WTC11 (cell line): Measurements from ENCODE around the gene MARCHF7. TPM values are rescaled to one million over a fixed set of nuclear protein-coding genes. Genes with fewer than 3 reads are reported as not detected.
A peak's percentile ranks its signal among the peaks of the same experiment; 100 is the strongest.

Source experiments
- ATAC-seq: fragments of 200-7000 bp; cut with Tn5 transposase; 2 replicates; pipeline ENCODE4 v1.10.0; 2021; ENCODE audit warnings: mild to moderate bottlenecking, moderate library complexity
- CTCF ChIA-PET: fragments of 300-600 bp; sonication (Branson Sonifier 250); formaldehyde crosslinking; loops from one replicate; lab custom pipeline; 2021; ENCODE audit warnings: antibody characterized with exemption; lab: Charles Lee
- POLR2A ChIA-PET: fragments of 350-600 bp; sonication (Branson Sonifier 250); formaldehyde crosslinking; loops from one replicate; lab custom pipeline; 2021; ENCODE audit warnings: antibody characterized with exemption; lab: Charles Lee
- DNase-seq: peaks from one replicate; pipeline ENCODE4 v3.0.0; 2021; ENCODE audit warnings: low spot score
- H3K27ac Mint-ChIP-seq: 2 replicates; pipeline ENCODE4 v1.8.0; 2021; ENCODE audit warnings: mixed read lengths
- H3K27me3 Mint-ChIP-seq: 2 replicates; pipeline ENCODE4 v1.8.0; 2021; ENCODE audit warnings: low read depth, mild to moderate bottlenecking, moderate library complexity, mixed read lengths
- H3K36me3 Mint-ChIP-seq: 2 replicates; pipeline ENCODE4 v1.8.0; 2021; ENCODE audit warnings: mixed read lengths
- H3K4me1 Mint-ChIP-seq: 2 replicates; pipeline ENCODE4 v1.8.0; 2022; ENCODE audit warnings: mixed read lengths
- H3K4me3 Mint-ChIP-seq: 2 replicates; pipeline ENCODE4 v1.8.0; 2021; ENCODE audit warnings: mild to moderate bottlenecking, moderate library complexity, mixed read lengths
- H3K9me3 Mint-ChIP-seq: 2 replicates; pipeline ENCODE4 v1.8.0; 2021; ENCODE audit warnings: mixed read lengths
- AFF4 ChIP-seq: sonication (generic); formaldehyde crosslinking; IDR thresholded peaks from 2 replicates; pipeline ENCODE4 v1.8.1; 2023; ENCODE audit warnings: mild to moderate bottlenecking, missing genetic modification reagents, borderline replicate concordance
- ARID4B ChIP-seq: sonication (generic); formaldehyde crosslinking; IDR thresholded peaks from 2 replicates; pipeline ENCODE4 v1.8.0; 2023; ENCODE audit warnings: missing genetic modification reagents, mild to moderate bottlenecking, borderline replicate concordance
- ATF6 ChIP-seq: sonication (generic); formaldehyde crosslinking; IDR thresholded peaks from 2 replicates; pipeline ENCODE4 v1.8.1; 2023; ENCODE audit warnings: mild to moderate bottlenecking, missing genetic modification reagents
- CTCF ChIP-seq: fragments of 200-600 bp; IDR thresholded peaks from 2 replicates; pipeline ENCODE4 v1.8.0; 2022; ENCODE audit warnings: antibody characterized with exemption
- ESRRA ChIP-seq: sonication (generic); formaldehyde crosslinking; IDR thresholded peaks from 2 replicates; pipeline ENCODE4 v1.8.1; 2022; ENCODE audit warnings: mild to moderate bottlenecking, missing genetic modification reagents, borderline replicate concordance
- GTF2I ChIP-seq: fragments of 250-450 bp; sonication (Bioruptor Pico); conservative IDR thresholded peaks from 2 replicates; pipeline ENCODE4 v1.4.0; 2021; ENCODE audit warnings: mild to moderate bottlenecking
- IRF1 ChIP-seq: sonication (generic); formaldehyde crosslinking; IDR thresholded peaks from 2 replicates; pipeline ENCODE4 v1.8.0; 2023; ENCODE audit warnings: missing genetic modification reagents
- NFYB ChIP-seq: sonication (generic); formaldehyde crosslinking; conservative IDR thresholded peaks from 2 replicates; pipeline ENCODE4 v1.8.0; 2022; ENCODE audit warnings: low read depth, missing genetic modification reagents
- OVOL2 ChIP-seq: fragments of 250-450 bp; sonication (Bioruptor Pico); IDR thresholded peaks from 2 replicates; pipeline ENCODE4 v1.9.0; 2021; ENCODE audit warnings: mild to moderate bottlenecking, borderline replicate concordance
- PREB ChIP-seq: sonication (generic); formaldehyde crosslinking; IDR thresholded peaks from 2 replicates; pipeline ENCODE4 v1.8.1; 2022; ENCODE audit warnings: mild to moderate bottlenecking, missing genetic modification reagents, moderate library complexity, borderline replicate concordance
- TEAD1 ChIP-seq: sonication (generic); formaldehyde crosslinking; IDR thresholded peaks from 2 replicates; pipeline ENCODE4 v1.8.0; 2022; ENCODE audit warnings: mild to moderate bottlenecking, missing genetic modification reagents
- ZNF671 ChIP-seq: fragments of 250-450 bp; sonication (Bioruptor Pico); IDR thresholded peaks from 2 replicates; pipeline ENCODE4 v1.8.0; 2021; ENCODE audit warnings: mild to moderate bottlenecking
- total RNA-seq: library from RNA; stranded (reverse); gene quantifications from 3 replicates; pipeline ENCODE4 v1.2.3, GENCODE V29; 2021

Gene MARCHF7
- total RNA-seq, 1 experiment from 2014 or later = 84.0 TPM

GRCh38 chr2:159728629-159729028 is 16.3 kb downstream of the MARCHF7 start:
- Mint-ChIP-seq H3K4me3 (no peak overlapping the region), H3K27me3 (no peaks in the 10 kb centered on the region), H3K4me1 (peaks cover 10% of the 10 kb centered on the region), H3K27ac (no peak overlapping the region; the same call in 1 of the 2 replicates), H3K9me3 (peaks cover 20% of the 10 kb centered on the region), H3K36me3 (peaks cover 66% of the 10 kb centered on the region)
- ATAC-seq (no peak), DNase-seq (no peak)
- TF ChIP-seq NFYB (CRISPR knock-in tag) = no peak
- TF ChIP-seq CTCF = no peak
- TF ChIP-seq PREB (CRISPR knock-in tag) = no peak
- no peak for TF ChIP-seq ESRRA (CRISPR knock-in tag)
- TF ChIP-seq ATF6 = no peak
- no peak for TF ChIP-seq AFF4
- no peak for TF ChIP-seq TEAD1 (CRISPR knock-in tag)
- no peak for TF ChIP-seq GTF2I (CRISPR knock-in tag)
- TF ChIP-seq OVOL2 (CRISPR knock-in tag) = no peak
- TF ChIP-seq IRF1 (CRISPR knock-in tag) = no peak
- POLR2A ChIA-PET = no interaction called here
- CTCF ChIA-PET = no interaction called here

GRCh38 chr2:159735648-159736047 is 23.3 kb downstream of the MARCHF7 start:
- Mint-ChIP-seq H3K36me3 (peaks cover 59% of the 10 kb centered on the region), H3K9me3 (0 out of 2 replicates have a peak, but pooled peaks cover 4% of the 10 kb centered on the region), H3K4me1 (no peaks in the 10 kb centered on the region), H3K4me3 (no peak overlapping the region), H3K27ac (peak overlapping the region; percentile 55; the same call in 1 of the 2 replicates), H3K27me3 (no peaks in the 10 kb centered on the region)
- TF ChIP-seq ARID4B (CRISPR knock-in tag) (no peak), ZNF671 (CRISPR knock-in tag) (no peak)
- CTCF ChIA-PET = interaction anchor here (0.6 to 1.2 kb wide), 2 partner anchors 20 kb away, joined by 3 to 5 read pairs; no protein-coding TSS in a partner anchor
- DNase-seq (no peak), ATAC-seq (no peak)
- POLR2A ChIA-PET = no interaction called here
